Ishikawa (cell line): Measurements from ENCODE around the gene MKKS.

Source experiments
- CEBPB ChIP-seq: IDR thresholded peaks from 2 replicates; pipeline ENCODE4 v1.6.1; 2012
- CREB1 ChIP-seq: IDR thresholded peaks from 2 replicates; pipeline ENCODE4 v1.6.1; 2012; ENCODE audit warnings: low read depth
- EGR1 ChIP-seq: IDR thresholded peaks from 2 replicates; pipeline ENCODE4 v1.6.1; 2012
- EP300 ChIP-seq: IDR thresholded peaks from 2 replicates; pipeline ENCODE4 v1.6.1; 2012; ENCODE audit warnings: borderline replicate concordance
- FOXM1 ChIP-seq: IDR thresholded peaks from 2 replicates; pipeline ENCODE4 v1.6.1; 2012; ENCODE audit warnings: low read depth, borderline replicate concordance
- MAX ChIP-seq: IDR thresholded peaks from 2 replicates; pipeline ENCODE4 v1.6.1; 2012
- NFIC ChIP-seq: IDR thresholded peaks from 2 replicates; pipeline ENCODE4 v1.6.1; 2012
- RAD21 ChIP-seq: IDR thresholded peaks from 2 replicates; pipeline ENCODE4 v1.6.1; 2012; ENCODE audit warnings: low read depth
- TAF1 ChIP-seq: IDR thresholded peaks from 2 replicates; pipeline ENCODE4 v1.6.1; 2012; ENCODE audit warnings: low read depth, mild to moderate bottlenecking
- TCF12 ChIP-seq: IDR thresholded peaks from 2 replicates; pipeline ENCODE4 v1.6.1; 2012; ENCODE audit warnings: low read depth
- TEAD4 ChIP-seq: IDR thresholded peaks from 2 replicates; pipeline ENCODE4 v1.6.1; 2012
- YY1 ChIP-seq: IDR thresholded peaks from 2 replicates; pipeline ENCODE4 v1.6.1; 2012; ENCODE audit warnings: low read depth
- ZBTB7A ChIP-seq: IDR thresholded peaks from 2 replicates; pipeline ENCODE4 v1.6.1; 2012; ENCODE audit warnings: low read depth
- TF ChIP-seq, protein P1 (sequence below): IDR thresholded peaks from 2 replicates; pipeline ENCODE4 v1.6.1; 2012; ENCODE audit warnings: low read depth, mild to moderate bottlenecking
- TF ChIP-seq, protein P2 (sequence below): IDR thresholded peaks from 2 replicates; pipeline ENCODE4 v1.6.1; 2012

MKKS gene

DNA sequence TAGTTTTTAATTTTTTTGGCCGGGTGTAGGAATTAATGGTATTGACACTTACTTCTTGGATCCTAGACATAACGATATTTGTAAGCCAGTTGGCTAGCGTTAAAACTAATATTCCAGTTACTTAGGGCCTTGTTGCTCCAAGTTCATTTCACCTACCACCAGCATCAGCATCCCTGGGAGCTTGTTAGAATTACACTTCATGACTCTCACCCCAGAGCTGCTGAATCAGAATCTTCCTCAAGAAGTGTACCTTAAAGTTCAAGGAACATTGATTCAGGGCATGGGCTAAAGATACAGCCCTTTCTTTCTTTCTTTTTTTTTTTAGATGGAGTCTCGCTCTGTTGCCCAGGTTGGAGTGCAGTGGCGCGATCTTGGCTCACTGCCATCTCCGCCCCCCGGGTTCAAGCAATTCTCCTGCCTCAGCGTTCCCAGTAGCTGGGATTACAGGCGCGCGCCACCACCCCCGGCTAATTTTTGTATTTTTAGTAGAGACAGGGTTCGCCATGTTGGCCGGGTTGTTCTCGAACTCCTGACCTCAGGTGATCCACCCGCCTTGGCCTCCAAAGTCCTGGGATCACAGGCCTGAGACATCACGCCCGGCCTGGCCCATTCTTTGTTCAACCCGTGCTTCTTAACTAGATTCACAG is 2.2 kb upstream of the MKKS start:
- TF ChIP-seq TAF1, result no peak
- TF ChIP-seq, protein P1, sequence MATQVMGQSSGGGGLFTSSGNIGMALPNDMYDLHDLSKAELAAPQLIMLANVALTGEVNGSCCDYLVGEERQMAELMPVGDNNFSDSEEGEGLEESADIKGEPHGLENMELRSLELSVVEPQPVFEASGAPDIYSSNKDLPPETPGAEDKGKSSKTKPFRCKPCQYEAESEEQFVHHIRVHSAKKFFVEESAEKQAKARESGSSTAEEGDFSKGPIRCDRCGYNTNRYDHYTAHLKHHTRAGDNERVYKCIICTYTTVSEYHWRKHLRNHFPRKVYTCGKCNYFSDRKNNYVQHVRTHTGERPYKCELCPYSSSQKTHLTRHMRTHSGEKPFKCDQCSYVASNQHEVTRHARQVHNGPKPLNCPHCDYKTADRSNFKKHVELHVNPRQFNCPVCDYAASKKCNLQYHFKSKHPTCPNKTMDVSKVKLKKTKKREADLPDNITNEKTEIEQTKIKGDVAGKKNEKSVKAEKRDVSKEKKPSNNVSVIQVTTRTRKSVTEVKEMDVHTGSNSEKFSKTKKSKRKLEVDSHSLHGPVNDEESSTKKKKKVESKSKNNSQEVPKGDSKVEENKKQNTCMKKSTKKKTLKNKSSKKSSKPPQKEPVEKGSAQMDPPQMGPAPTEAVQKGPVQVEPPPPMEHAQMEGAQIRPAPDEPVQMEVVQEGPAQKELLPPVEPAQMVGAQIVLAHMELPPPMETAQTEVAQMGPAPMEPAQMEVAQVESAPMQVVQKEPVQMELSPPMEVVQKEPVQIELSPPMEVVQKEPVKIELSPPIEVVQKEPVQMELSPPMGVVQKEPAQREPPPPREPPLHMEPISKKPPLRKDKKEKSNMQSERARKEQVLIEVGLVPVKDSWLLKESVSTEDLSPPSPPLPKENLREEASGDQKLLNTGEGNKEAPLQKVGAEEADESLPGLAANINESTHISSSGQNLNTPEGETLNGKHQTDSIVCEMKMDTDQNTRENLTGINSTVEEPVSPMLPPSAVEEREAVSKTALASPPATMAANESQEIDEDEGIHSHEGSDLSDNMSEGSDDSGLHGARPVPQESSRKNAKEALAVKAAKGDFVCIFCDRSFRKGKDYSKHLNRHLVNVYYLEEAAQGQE, result no peak
- TF ChIP-seq CEBPB, result no peak
- no peak for TF ChIP-seq CREB1
- no peak for TF ChIP-seq NFIC

DNA sequence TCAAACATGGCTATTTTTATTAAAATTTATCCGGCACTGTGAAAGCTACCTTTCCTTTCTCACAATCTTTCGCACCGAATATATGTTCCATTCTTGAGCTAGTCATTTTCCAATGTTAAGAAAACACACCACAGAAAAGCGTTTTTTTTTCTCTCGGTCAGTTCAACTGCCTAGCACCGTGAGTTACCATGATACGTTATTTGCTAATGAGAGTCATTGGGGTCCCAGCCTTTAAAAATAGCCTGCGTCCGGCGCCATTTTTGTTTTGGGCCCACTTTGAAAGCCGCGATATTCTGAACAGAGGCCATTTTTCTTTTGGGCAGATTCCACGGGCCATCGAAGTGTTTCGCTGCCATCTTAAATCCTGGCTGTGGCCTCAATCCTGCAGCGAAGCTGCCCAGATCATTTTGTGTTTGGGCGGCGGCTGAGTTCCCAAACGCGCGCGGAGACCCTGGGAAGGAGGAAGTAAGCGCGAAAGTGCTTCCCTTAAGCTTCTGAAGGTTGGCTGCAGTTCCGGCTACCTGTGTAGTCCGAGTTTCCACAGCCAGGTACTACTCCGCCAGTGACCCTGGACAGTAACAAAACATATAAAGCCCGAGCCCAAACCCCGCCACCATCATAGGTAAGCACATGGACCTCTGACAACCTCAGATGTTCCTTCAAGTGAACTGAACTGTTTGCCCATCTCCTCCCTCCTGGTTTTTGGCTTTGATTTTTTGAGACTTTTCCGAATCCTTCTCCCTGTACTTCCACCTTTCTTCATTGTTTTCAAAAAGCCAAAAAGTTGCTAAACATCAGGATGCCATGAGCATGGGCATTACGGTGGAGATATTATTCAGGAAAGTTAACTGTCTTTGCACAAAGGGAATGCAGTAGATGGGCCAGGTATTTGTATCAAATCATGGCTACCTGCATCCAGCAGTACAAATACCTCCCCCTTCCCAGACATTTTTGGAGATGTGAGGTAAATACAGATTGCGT is 1.1 kb upstream of the MKKS start, which contains the start of gene SLX4IP:
Gene SLX4IP, plus strand, starts transcription at position 474 of the 981 bp plus-strand sequence. CDS start 22,900 bp downstream, outside the sequence.
- TF ChIP-seq EP300 (no peak; the same call in 1 of the 2 replicates), ZBTB7A (no peak; the same call in 1 of the 2 replicates), YY1 (peak; percentile 100), TAF1 (peak; percentile 55; the same call in 1 of the 2 replicates), FOXM1 (peak; percentile 64), MAX (peak; percentile 39; the same call in 1 of the 2 replicates), EGR1 (peak; percentile 100), TCF12 (peak; percentile 29; the same call in 1 of the 2 replicates), CREB1 (peak; percentile 45; the same call in 1 of the 2 replicates), TEAD4 (0 out of 2 replicates have a peak, but pooled peaks have one; percentile 17)
- TF ChIP-seq, protein P1, result no peak

DNA sequence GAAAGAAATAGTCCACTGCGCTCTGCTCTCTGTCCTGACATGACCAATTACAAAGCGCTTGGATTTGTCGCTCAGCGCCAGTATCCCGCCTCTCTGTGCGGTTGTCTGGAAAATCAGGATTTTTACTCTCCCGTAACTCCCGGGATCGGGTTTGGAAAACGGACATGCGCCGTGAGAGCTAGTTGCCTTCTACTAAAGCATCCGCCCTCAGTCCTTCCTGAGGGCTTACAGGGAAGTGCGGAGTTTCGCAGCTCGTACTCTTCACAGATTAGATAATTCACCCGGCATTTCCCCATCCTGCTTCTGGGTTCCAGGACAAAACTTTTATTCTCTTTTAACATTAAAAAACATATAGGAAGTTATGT is 427 bp upstream of the MKKS start:
- TF ChIP-seq FOXM1 (0 out of 2 replicates have a peak, but pooled peaks have one; percentile 2), TAF1 (no peak; the same call in 1 of the 2 replicates), TCF12 (no peak), RAD21 (no peak)

- TF ChIP-seq YY1 (no peak), CEBPB (no peak), TEAD4 (no peak)
Measured at GRCh38 chr20:10433014-10433622, 904 bp downstream of the MKKS start.

DNA sequence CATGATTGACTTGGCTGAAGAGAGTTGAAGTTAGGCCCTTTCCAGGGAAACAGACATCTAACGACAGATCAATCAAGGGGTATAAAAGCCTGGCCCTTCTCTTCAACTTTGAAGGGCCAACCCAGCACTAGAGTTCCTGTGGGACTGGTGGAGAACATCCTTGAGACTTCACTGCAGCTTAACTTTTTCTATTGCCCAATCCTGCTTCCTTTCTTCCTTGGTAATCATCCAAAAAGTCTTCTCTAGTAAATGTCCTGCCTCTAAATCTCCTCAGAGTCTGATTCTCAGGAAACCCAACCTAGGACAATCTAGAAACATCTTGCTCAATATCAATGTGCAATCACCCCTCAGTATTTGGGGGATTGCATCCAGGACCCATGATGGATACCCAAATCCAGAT is 1.9 kb downstream of the MKKS start:
- TF ChIP-seq EGR1 (no peak), CREB1 (no peak), MAX (no peak), FOXM1 (no peak), EP300 (no peak)
- TF ChIP-seq, protein P2, sequence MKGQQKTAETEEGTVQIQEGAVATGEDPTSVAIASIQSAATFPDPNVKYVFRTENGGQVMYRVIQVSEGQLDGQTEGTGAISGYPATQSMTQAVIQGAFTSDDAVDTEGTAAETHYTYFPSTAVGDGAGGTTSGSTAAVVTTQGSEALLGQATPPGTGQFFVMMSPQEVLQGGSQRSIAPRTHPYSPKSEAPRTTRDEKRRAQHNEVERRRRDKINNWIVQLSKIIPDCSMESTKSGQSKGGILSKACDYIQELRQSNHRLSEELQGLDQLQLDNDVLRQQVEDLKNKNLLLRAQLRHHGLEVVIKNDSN, result no peak

- no peak for TF ChIP-seq EP300
- TF ChIP-seq, protein P2, result no peak
Measured at GRCh38 chr20:10430704-10431103, 3.3 kb downstream of the MKKS start.
